HG03520 (cell line): ENCODE results near the gene NCOA1.

Experiments used
- ATAC-seq: cut with Tn5 transposase; IDR thresholded peaks from one replicate; pipeline ENCODE4 v1.9.1; 2021; ENCODE audit warnings: mild to moderate bottlenecking, moderate library complexity; ENCODE audit not compliant: unreplicated experiment

The NCOA1 gene

DNA sequence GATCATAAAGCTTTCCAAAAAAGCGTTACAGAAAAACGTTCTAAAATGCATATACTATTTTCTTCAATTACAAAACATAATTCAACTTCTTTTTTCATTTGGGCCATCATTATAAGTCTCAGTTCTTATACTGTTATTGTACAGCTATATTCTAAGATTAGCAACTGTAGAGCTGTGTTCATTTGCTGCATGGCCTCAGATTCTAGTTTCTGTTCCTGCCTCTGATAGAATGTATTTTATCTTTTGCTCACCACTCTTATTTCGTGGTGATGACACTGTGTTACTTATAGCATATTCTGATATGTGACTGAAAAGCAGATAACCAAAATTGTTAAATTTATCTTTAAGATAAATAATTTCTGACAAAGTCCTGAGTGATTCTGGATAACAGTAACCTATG, 234.9 kb downstream of the NCOA1 start:
- ATAC-seq, result peak; percentile 46

DNA sequence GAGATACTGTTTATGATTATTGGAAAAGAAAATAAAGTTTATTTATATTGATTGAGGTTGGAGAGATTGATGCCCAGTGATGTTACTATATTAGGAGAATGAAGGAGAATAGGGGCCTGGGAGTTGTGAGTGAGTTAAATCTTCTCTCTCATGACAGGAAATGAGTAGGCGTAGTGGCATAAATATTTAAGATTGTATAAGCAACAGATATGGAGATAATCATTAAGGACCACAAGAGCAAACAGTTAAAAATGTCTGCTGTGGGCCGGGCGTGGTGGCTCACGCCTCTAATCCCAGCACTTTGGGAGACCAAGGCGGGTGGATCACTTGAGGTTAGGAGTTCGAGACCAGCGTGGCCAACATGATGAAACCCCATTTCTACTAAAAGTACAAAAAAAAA, 239.4 kb downstream of the NCOA1 start:
- no peak for ATAC-seq

DNA sequence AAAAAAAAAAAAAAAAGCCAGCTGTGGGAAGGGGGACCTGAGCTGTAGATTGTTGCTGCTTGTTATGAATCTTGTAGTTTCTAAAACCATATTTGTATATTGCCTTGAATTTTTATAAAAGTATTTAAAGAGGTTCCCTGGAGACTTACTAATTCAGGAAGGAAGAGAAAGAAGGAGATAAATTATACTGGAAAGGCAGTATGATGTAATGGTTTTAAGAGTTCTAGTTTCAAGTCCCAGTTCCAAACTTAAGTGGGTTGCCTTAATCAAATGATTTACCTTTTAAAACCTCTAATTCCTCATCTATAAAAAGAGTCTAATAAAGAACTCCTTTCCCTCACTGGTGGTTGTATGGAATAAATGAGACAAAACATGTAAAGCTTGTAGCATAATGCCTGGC, 240.0 kb downstream of the NCOA1 start:
- no peak for ATAC-seq

DNA sequence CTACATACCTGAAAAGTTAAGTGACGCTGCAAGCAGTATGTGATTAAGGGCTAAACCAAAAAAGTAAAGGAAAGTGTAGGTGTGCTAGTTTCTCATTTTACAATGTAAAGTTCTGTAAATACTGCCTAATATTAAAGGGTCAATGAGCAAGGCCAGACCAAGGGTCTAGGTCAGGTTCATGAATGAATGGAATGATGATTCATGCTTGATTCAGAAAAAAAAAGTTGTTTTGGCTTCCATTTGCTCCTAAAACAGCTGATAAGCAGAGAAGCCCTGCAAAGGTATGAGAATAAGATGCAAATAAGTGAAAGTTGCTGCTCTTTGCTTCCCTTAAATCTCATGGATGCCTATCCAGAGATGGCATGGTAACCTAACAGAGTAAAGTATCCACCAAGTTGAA, 240.9 kb downstream of the NCOA1 start:
- no peak for ATAC-seq

DNA sequence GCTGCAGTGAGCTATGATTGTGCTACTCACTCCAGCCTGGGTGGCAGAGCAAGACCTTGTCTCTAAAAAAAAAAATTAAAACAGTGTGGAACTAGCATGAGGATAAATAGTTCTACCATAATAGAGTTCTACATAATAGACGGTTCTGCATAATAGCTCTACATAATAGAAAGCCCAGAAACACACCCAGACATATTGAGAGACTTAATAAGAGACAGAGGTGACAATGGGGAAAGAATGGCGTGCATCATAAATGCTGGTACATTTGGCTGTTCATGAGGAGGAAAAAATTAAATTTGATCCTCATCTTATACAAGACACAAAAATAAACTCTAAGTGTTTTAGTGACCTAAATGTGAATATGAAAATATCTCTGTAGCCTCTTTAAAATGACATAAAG, 243.7 kb downstream of the NCOA1 start:
- no peak for ATAC-seq

DNA sequence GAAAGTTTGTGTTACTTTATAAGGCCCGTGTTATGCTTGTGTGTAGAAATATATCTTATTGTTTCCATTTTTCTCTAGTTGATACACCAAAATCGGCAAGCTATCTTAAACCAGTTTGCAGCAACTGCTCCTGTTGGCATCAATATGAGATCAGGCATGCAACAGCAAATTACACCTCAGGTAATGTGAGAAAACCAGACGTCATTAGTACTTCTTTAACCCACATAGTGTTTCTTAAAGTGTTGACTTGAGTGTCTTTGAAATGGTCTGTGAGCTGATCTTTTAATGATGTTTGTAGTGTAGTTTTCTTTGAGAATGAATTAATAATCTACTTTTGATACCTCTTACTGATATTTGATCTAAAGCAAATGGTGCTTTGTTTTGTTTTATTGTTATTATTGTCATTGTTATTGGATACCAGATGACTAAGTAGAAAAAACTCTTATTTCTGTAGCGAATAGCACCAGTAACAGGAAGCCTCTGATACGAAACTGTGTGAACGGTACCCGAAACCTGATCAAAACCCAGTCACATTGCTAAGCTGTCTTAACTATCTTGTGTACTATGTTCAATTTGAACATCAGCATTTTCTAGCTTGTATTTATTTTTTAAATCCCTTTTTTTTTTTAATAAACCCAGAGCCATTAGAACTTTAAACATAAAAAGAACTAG, 248.4 kb downstream of the NCOA1 start:
- ATAC-seq, result no peak

DNA sequence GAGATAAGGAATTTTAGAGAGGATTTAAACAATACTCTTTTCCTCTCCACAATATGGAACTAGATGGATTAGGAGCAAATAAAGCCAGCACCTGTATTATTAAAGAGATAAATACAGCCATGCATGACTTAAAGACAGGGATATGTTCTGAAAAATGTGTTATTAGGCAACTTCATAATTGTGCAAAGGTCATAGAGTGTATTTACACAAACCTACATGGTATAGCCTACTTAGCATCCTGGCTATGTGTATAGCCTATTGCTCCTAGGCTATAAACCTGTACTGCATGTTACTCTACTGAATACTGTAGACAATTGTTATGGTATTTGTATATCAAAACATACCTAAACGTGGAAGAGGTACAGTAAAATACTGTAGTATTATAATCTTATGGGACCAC, 249.1 kb downstream of the NCOA1 start:
- no peak for ATAC-seq

DNA sequence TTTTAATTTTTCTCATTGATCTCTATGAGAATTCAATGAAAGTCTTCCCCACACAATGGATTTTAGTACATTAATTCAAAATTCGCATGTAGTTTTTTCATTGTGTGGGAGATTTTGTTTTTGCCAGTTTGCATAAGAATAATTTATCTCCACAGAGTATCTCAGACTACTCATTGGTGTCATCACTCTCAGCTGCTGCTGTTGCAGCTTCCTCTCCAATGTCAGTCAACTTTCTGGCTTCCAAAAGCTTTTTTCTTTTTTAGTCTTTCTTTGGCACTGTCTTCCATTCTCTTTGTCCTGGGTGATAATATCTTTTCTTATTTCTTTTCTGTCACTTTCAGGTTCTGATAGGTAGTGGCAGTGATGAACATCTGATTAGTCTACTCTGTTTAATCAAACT, 251.7 kb downstream of the NCOA1 start:
- no peak for ATAC-seq

DNA sequence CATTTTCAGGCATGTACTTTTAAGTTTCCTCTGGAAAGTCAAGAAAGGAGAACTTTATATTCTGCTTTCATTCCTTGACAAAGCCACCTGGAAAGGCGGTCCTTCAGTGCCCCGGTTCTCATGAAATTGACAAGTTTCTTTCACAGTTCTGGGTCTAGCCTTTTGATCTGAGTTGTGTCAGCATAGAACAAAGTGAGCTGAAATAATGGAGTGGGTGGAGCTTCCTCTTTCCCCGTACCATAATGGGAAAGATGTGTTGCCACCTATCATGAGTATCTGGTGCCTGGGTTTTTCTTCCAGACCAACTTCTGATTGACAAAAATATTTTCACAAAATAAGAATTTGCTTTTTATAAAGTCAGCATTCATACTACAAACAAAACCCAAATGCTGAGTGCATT, 252.9 kb downstream of the NCOA1 start:
- no peak for ATAC-seq

DNA sequence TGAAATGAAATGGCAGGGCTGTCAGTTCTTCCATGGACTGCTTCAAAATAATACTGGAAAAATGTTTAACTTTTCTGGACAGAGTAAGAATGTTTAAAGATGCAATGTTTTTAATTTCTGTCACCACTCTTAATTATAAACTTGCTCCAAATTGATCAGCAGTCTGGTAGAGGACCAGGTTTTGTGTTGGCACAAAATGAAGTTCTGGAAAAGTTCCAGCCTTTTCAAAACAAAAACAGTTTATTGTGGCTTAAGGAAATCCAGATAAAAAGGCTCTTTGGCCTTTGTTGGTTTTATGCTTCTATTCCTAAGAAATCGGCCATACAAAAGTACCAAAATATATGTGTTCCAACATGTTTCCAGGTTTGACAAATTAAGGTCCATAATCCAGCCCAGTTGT, 253.3 kb downstream of the NCOA1 start:
- ATAC-seq, result no peak

DNA sequence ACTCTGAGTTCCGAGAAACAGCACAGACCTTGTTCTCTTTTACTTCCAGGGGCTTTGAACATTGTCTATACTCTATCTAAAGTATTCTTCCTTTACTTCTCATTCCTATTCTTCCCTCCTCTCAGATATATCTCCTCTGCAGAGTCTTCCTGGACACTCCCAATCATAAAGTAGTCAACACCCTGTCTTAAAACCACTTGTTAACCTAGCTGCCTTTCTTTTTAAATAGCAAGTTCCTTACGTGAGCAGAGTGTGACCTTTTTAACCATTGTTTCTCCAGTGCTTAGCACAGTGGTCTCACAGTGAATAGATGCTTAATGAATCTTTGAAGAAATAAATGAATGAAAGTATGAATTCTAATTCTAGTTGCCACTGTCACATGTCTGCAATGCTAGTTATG, 254.8 kb downstream of the NCOA1 start:
- ATAC-seq, result no peak

DNA sequence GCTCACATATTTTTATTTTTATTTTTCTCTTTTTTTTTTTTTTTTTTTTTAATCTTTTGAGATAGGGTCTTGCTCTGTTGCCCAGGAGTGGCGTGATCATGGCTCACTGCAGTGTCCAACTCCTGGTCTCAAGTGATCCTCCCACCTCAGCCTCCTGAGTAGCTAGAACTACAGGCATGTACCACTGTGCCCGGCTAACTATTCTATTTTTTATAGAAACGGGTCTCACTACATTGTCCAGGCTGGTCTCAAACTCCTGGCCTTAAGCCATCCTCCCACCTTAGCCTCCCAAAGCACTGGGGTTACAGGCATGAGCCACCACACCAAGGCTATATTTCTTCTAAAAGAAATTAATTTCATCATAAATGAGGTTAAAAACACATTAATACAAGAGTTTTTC, 256.2 kb downstream of the NCOA1 start:
- ATAC-seq, result no peak

DNA sequence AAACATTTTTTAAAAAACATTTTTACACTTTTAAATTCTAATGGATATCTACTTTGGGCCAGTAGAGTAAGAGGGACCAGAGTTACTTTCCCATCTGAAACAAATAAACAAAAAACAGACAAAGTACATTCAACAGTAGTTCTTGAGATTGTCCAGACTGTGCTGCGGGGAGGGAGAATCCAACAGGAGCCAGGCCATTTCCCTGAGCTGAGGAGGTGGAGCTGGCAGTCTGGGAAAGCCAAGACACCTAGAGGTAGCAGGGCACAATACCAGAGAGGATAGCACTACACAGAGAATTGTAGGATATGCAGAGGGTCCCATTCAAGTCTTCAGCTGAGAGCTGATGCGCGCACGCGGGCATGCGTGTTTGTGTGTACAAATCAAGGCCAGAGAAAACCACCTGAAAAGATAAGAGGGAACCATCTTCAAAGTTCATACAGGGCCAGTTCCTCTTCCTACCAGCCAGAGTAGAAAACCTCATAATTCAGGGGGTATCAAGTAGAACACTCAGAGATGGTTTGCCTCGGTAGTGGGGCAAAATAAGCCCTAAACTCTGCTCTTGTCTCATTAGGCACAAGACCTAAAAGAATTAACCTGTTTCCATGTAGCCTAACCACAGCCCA, 258.1 kb downstream of the NCOA1 start:
- no peak for ATAC-seq

DNA sequence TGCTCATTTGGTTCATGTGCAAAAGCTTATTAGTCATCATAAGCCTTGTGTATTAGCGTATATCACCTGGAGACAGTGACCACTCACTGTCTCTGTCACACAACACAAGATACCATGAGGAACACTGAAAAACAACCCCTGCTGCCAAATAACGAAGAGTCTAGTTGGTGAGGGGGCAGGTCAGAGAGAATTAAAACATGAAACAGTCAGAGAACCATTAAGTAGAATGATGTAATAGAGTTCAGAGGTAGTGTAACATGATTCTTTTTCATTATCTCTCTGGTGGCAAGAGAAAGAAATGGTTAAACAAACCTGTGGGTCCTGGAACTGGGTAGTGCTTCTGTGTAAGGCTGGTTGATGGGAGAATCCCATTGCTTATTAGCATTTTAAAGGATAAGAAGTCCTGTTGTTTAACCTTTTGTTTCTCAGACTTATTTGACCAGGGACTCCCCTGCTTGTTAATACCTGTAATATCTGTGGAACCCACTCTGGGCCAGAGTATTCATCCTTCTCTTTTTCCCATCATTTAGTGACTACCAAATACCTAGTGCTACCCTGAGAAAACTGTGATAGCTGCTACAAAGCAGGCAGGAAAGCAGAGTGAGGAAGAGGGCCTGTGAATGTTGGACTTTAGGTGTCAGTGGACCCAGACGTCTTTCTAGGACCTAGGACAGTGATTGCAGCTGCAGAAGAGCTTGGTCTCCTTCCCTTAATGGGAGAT, 264.1 kb downstream of the NCOA1 start:
- ATAC-seq, result no peak

DNA sequence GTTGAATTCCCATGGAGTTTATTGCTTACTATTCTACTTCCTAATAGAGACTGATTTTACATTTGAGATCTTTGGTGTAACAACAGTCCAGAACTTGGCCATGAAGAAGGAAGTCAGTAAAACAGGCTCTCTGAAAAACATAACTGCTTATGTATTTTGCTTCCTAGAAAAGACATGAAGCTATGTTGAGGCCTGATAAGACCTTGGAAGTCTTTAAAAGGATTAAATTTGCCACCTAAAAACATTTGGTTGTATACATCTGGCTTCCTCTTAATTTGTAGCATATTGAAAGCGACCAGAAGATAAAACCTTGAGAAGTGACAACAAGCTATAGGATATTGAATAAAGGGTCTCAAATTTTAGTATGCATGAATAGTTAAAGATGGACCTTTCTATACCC, 265.7 kb downstream of the NCOA1 start:
- no peak for ATAC-seq

DNA sequence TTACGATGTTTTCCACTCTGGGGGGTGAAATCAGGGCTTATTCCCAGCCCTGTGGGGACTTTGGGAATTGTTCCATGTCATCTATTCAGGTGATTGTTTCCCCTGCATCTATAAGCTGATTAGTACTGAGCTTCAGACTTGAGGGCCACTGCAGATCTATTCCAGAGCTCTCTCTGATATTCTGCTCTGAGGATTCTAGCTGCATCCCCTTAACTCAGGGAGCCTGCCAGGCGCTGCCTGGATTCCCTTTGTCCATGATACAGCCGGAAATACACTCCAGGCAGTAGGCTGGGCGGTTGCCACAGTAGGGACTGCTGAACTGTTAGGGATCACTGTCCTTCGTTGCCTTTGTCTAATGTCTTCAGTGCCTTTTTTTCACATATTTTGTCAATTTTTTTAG, 270.8 kb downstream of the NCOA1 start:
- no peak for ATAC-seq

DNA sequence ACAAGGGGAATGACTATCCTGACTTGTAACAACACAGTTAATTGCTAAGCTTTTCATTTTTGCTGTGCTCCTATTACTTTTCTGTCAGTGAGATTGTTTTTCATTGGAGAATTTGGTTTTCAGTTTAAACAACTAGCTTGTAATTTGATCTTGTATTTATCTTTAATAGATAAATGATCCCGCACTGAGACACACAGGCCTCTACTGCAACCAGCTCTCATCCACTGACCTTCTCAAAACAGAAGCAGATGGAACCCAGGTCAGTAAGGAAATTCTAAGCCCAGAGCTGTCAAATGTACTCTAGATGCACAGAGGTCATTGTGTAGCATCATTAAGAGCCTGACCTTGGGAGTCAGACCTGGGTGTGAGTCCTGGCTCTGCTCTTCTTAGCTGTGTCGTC, 271.5 kb downstream of the NCOA1 start:
- ATAC-seq, result no peak

DNA sequence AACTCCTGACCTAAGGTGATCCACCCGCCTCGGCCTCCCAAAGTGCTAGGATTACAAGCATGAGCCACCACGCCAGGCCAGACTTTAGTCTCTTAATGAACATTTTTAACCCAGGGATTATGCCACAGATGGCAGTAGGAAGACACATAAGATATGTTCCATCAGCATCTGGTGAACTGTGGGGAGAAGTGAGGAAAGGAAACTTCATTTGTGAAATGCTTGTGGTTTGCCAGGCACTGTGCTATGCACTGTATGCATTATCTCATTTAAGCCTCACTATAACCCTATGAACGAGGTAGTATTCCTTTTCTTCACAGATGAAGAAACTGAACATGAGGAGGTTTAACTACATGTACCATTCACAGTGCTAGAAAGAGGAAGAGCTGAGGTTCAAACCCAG, 272.8 kb downstream of the NCOA1 start:
- ATAC-seq, result no peak

DNA sequence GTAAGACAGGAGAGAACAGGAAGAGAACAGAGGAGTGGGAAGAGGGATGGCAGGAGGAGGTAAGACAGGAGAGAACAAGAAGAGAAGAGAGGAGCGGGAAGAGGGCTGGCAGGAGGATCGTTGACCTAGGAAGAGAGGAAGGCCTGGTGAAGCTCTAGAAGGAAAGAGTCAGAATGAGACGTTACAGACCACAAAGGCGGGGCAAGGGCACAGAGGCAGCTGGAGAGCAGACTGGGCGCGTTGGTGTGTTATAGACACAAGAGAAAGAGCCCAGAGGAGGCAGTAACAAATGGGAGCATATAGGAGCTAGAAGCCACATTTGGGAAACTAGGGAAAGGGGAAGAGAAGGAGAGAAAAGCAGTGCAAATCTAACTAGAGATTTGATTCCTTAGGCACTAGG, 275.6 kb downstream of the NCOA1 start:
- no peak for ATAC-seq

DNA sequence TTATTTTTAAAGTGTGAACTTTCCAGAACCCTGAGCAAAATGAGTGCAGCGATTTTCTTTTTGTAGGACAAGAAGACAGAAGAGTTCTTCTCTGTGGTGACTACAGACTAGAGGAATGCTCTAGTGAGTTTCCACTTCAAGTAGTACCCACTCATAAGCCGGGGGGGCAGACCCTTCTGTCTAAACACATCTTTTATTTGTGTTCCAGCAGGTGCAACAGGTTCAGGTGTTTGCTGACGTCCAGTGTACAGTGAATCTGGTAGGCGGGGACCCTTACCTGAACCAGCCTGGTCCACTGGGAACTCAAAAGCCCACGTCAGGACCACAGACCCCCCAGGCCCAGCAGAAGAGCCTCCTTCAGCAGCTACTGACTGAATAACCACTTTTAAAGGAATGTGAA, 277.0 kb downstream of the NCOA1 start:
- no peak for ATAC-seq

DNA sequence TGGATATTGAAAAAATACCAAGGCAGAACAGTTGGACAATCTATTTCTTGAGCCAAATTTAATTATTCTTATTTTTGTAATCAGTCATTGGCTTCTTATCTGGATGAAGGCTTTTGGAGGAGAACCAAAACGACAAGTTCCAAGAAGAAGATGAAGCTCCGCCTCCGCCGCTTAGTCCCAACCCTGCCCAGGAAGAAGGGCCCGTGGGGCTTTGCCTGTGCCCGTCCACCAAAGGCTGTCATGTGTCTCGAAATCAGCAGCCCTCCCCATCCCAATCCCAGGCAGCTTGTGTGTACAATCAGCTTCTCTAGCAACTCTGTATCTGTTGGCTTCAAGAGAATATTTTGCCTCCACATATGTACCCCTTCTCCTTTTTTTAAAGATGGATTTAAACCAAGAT, 277.5 kb downstream of the NCOA1 start:
- ATAC-seq, result no peak

DNA sequence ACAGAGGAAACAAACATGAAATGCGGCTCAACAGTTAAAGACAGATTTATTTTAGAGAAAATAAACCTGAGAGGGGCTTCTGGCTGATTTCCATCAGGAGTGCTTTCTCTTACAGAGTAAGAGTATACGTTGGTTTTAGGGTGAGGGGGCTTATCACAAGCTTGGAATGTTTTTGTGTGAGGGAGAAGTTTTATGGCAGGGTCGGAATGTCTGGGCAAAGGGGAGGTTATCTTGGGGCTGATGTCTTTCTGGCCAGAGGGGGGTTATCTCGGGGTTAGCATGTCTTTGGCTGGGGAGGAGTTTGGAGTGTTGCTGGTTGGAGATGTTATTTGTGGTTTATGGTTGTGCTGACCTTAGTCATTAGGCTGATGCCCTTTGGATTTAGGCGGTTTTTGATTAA, 280.0 kb downstream of the NCOA1 start:
- ATAC-seq, result no peak
